Osteoblast (primary cell): ENCODE measurements around the gene IRAK4. TPM values are rescaled to one million over a fixed set of nuclear protein-coding genes. Genes with fewer than 3 reads are reported as not detected.

Source experiments
- DNase-seq: peaks from one replicate; pipeline ENCODE4 v3.0.0; 2011; ENCODE audit warnings: low spot score, mixed read lengths; ENCODE audit not compliant: insufficient read length; ENCODE audit errors: missing footprints
- H2AFZ ChIP-seq: 2 replicates; pipeline ENCODE4 v1.6.0; 2011; ENCODE audit warnings: mild to moderate bottlenecking, low read length
- H3K27ac ChIP-seq: 2 replicates; pipeline ENCODE4 v1.5.1; 2011; ENCODE audit warnings: mild to moderate bottlenecking, low read depth, low read length, moderate library complexity
- H3K27me3 ChIP-seq: 2 replicates; pipeline ENCODE4 v1.6.0; 2012; ENCODE audit warnings: mild to moderate bottlenecking, control low read depth, inconsistent platforms, low read length, moderate library complexity; ENCODE audit not compliant: insufficient read depth
- H3K36me3 ChIP-seq: 2 replicates; pipeline ENCODE4 v1.5.1; 2011; ENCODE audit warnings: mild to moderate bottlenecking, low read length, control low read depth, moderate library complexity; ENCODE audit not compliant: insufficient read depth
- H3K4me1 ChIP-seq: 2 replicates; pipeline ENCODE4 v1.5.1; 2011; ENCODE audit warnings: mild to moderate bottlenecking, low read length, control low read depth, moderate library complexity; ENCODE audit not compliant: insufficient read depth
- H3K4me2 ChIP-seq: 2 replicates; pipeline ENCODE4 v1.6.0; 2011; ENCODE audit warnings: mild to moderate bottlenecking, low read length; ENCODE audit not compliant: insufficient read depth
- H3K4me3 ChIP-seq: fragments of 200-600 bp; sonication (generic); 3 replicates; pipeline ENCODE4 v1.5.1; 2012; ENCODE audit warnings: mild to moderate bottlenecking, low read length, inconsistent platforms; ENCODE audit not compliant: insufficient read depth
- H3K79me2 ChIP-seq: 2 replicates; pipeline ENCODE4 v1.6.0; 2012; ENCODE audit warnings: mild to moderate bottlenecking, low read length, control low read depth, inconsistent platforms; ENCODE audit not compliant: insufficient read depth
- H3K9me3 ChIP-seq: 2 replicates; pipeline ENCODE4 v1.5.1; 2011; ENCODE audit warnings: low read depth, low read length, control low read depth
- H4K20me1 ChIP-seq: 2 replicates; pipeline ENCODE4 v1.6.0; 2012; ENCODE audit warnings: mild to moderate bottlenecking, low read length, control low read depth; ENCODE audit not compliant: insufficient read depth
- total RNA-seq: library from RNA; depleted of rRNA; stranded (reverse); fragments of >200 nt; gene quantifications from 2 replicates; pipeline ENCODE4 v1.2.3, GENCODE V29; 2012
- TF ChIP-seq, protein P1 (sequence below): IDR thresholded peaks from 2 replicates; pipeline ENCODE4 v1.5.1; 2011; ENCODE audit warnings: mild to moderate bottlenecking, low read depth, low read length, moderate library complexity; ENCODE audit errors: extremely low read depth

Gene IRAK4
- total RNA-seq, 1 donor, result 27.9 TPM

DNA sequence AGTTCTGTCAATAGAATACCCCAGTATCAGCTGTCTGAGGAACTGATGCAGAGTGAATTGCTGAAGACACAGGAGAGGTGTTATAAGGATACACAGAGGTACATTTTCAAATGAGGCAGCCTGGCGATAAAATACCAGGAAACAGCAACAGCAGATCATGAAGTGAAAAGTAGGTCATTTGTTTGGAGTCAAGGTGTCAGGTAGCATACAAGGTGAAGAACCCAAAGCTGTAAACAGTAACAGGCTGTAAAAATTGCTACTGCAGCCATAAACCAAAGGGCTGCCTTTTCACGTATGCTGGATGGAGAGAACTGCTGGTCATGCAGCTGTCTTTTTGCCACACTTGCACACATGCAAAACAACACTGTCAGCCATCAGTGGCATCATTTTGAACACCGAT, 56.7 kb downstream of the IRAK4 start:
- TF ChIP-seq, protein P1, sequence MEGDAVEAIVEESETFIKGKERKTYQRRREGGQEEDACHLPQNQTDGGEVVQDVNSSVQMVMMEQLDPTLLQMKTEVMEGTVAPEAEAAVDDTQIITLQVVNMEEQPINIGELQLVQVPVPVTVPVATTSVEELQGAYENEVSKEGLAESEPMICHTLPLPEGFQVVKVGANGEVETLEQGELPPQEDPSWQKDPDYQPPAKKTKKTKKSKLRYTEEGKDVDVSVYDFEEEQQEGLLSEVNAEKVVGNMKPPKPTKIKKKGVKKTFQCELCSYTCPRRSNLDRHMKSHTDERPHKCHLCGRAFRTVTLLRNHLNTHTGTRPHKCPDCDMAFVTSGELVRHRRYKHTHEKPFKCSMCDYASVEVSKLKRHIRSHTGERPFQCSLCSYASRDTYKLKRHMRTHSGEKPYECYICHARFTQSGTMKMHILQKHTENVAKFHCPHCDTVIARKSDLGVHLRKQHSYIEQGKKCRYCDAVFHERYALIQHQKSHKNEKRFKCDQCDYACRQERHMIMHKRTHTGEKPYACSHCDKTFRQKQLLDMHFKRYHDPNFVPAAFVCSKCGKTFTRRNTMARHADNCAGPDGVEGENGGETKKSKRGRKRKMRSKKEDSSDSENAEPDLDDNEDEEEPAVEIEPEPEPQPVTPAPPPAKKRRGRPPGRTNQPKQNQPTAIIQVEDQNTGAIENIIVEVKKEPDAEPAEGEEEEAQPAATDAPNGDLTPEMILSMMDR, result no peak
- no peak for DNase-seq

DNA sequence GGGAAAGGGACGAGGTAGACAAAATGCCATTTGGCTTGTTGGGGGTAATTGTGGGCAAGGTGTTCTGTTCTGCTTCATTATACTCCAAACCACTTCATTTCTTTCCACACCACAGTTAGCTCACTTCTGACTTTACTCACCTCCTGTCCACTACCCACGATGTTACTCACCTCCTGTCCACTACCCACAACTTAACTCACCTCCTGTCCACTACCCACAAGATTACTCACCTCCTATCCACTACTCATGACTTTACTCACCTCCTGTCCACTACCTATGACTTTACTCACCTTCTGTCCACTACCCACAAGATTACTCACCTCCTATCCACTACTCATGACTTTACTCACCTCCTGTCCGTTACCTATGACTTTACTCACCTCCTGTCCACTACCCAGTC, 57.4 kb downstream of the IRAK4 start:
- Histone ChIP-seq H3K27me3 (no peaks in the 10 kb centered on the region), H3K79me2 (no peaks in the 10 kb centered on the region), H3K36me3 (no peaks in the 10 kb centered on the region), H4K20me1 (no peaks in the 10 kb centered on the region), H2AFZ (no peak overlapping the region), H3K4me3 (no peak overlapping the region), H3K4me2 (no peak overlapping the region), H3K9me3 (no peaks in the 10 kb centered on the region), H3K27ac (no peak overlapping the region), H3K4me1 (no peaks in the 10 kb centered on the region)
- TF ChIP-seq, protein P1, result no peak
- DNase-seq, result no peak

More for the DNA sequence above, 56.7 kb downstream of the IRAK4 start:
- Histone ChIP-seq H3K36me3 (no peaks in the 10 kb centered on the region), H3K4me2 (no peak overlapping the region), H3K9me3 (no peaks in the 10 kb centered on the region), H3K79me2 (no peaks in the 10 kb centered on the region), H2AFZ (peak overlapping the region; percentile 44), H3K27ac (no peak overlapping the region), H3K27me3 (no peaks in the 10 kb centered on the region), H3K4me1 (no peaks in the 10 kb centered on the region), H4K20me1 (no peaks in the 10 kb centered on the region), H3K4me3 (no peak overlapping the region)

DNA sequence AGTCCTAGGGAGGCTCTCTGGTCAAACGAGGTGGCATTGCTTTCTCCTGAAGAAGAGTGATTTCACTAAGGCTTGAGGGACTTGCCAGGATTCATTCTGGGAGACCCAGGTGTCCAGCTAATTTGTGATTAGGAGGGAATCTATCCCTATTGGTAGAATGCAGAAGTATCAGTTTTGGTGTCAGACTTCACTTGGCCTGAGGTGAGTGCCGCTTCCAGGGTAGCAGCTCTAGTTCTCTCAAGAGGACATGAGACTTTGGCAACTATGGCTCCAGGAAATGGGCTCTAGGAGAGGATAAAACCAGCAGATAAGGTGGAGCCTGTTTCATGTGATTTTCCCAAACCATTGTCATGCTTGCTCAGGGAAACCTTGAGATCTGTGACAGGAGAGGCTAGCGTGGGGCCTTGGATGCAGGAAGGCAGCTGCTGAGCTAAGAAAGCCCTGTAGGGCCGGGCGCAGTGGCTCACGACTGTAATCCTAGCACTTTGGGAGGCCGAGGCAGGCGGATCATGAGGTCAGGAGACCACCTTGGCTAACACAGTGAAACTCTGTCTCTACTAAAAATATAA, 65.5 kb downstream of the IRAK4 start:
- Histone ChIP-seq H2AFZ (no peak overlapping the region), H3K9me3 (no peaks in the 10 kb centered on the region), H3K79me2 (no peaks in the 10 kb centered on the region), H3K27me3 (no peaks in the 10 kb centered on the region), H3K4me3 (no peak overlapping the region), H3K36me3 (no peaks in the 10 kb centered on the region), H4K20me1 (no peaks in the 10 kb centered on the region), H3K4me2 (no peak overlapping the region), H3K4me1 (peaks cover 3% of the 10 kb centered on the region), H3K27ac (no peak overlapping the region)
- TF ChIP-seq, protein P1, result no peak
- DNase-seq, result no peak

DNA sequence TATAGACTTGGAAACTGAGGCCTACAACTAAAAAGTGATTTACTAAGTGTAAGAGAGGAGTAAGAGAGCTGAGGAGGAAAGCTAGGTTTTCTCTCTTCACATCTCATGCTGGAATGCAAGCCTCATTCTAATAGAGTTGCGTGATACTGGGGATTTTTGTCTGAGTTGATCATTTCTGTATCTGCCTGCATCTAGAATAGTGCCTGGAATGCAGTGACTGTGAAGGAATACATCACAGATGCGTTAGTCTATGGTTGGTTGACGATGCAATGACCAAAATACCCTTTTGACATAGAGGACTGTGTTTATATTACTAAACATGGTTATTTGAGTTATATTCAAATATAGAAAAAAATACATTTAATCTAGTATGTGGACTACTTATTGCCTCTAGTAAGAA, 67.9 kb downstream of the IRAK4 start:
- Histone ChIP-seq H3K79me2 (no peaks in the 10 kb centered on the region), H2AFZ (no peak overlapping the region), H3K4me1 (peaks cover 7% of the 10 kb centered on the region), H3K4me2 (no peak overlapping the region), H3K4me3 (no peak overlapping the region), H4K20me1 (no peaks in the 10 kb centered on the region), H3K27me3 (no peaks in the 10 kb centered on the region), H3K27ac (no peak overlapping the region), H3K36me3 (no peaks in the 10 kb centered on the region), H3K9me3 (no peaks in the 10 kb centered on the region)
- no peak for DNase-seq
- TF ChIP-seq, protein P1, result no peak
